ENCODE data around the gene CACNB1.

The CACNB1 gene

DNA sequence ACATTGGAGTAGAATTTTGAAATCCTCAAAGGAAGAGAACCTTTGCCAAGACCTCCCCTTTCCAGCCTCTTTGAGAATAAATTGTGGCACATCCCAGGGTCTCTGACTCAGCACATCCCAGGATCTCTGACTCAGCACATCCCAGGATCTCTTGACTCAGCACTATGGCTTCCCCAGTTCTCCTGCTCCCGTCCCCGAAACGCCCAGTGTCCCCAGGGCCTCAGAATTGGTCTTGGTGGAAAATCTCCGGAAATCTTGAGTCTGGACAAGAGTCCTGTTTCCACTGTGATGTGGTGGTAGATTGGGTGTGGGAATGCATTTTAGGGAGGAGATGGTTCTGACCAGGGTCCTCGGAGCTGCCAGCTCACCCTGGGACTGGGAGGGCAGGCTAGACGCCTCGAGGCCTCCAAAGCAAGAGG, 65.3 kb downstream of the CACNB1 start:
- TF ChIP-seq TCF4 (CRISPR knock-in tag; IDR thresholded peaks at IDR 0.05; ENCODE audit: borderline replicate concordance) (no peak), ISL1 (CRISPR knock-in tag; IDR thresholded peaks at IDR 0.05) (no peak), RARB (CRISPR knock-in tag; IDR thresholded peaks at IDR 0.05) (no peak), CSDC2 (CRISPR knock-in tag; IDR thresholded peaks at IDR 0.05) (no peak), PPARA (CRISPR knock-in tag; IDR thresholded peaks at IDR 0.05; ENCODE audit: borderline replicate concordance) (no peak), ESRRG (CRISPR knock-in tag; IDR thresholded peaks at IDR 0.05) (no peak), ZC3H10 (CRISPR knock-in tag; IDR thresholded peaks at IDR 0.05) (no peak), ARNTL (CRISPR knock-in tag; IDR thresholded peaks at IDR 0.05; ENCODE audit: borderline replicate concordance, low read depth) (no peak), OSR1 (CRISPR knock-in tag; IDR thresholded peaks at IDR 0.05) (no peak), ZNF70 (CRISPR knock-in tag; IDR thresholded peaks at IDR 0.05) (no peak), ZNF565 (CRISPR knock-in tag; conservative IDR thresholded peaks at IDR 0.05; ENCODE audit: low read depth) (no peak), ZFP3 (CRISPR knock-in tag; IDR thresholded peaks at IDR 0.05) (no peak), ZFP30 (CRISPR knock-in tag; IDR thresholded peaks at IDR 0.05) (no peak), CSRNP3 (CRISPR knock-in tag; IDR thresholded peaks at IDR 0.05) (no peak), GLIS3 (CRISPR knock-in tag; IDR thresholded peaks at IDR 0.05) (no peak), TOX (CRISPR knock-in tag; IDR thresholded peaks at IDR 0.05; ENCODE audit: borderline replicate concordance) (no peak), SNAI2 (CRISPR knock-in tag; IDR thresholded peaks at IDR 0.05) (no peak)
- TF ChIP-seq, protein P1, sequence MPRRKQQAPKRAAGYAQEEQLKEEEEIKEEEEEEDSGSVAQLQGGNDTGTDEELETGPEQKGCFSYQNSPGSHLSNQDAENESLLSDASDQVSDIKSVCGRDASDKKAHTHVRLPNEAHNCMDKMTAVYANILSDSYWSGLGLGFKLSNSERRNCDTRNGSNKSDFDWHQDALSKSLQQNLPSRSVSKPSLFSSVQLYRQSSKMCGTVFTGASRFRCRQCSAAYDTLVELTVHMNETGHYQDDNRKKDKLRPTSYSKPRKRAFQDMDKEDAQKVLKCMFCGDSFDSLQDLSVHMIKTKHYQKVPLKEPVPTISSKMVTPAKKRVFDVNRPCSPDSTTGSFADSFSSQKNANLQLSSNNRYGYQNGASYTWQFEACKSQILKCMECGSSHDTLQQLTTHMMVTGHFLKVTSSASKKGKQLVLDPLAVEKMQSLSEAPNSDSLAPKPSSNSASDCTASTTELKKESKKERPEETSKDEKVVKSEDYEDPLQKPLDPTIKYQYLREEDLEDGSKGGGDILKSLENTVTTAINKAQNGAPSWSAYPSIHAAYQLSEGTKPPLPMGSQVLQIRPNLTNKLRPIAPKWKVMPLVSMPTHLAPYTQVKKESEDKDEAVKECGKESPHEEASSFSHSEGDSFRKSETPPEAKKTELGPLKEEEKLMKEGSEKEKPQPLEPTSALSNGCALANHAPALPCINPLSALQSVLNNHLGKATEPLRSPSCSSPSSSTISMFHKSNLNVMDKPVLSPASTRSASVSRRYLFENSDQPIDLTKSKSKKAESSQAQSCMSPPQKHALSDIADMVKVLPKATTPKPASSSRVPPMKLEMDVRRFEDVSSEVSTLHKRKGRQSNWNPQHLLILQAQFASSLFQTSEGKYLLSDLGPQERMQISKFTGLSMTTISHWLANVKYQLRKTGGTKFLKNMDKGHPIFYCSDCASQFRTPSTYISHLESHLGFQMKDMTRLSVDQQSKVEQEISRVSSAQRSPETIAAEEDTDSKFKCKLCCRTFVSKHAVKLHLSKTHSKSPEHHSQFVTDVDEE (CRISPR knock-in tag; IDR thresholded peaks at IDR 0.05) = no peak
- TF ChIP-seq, protein P2, sequence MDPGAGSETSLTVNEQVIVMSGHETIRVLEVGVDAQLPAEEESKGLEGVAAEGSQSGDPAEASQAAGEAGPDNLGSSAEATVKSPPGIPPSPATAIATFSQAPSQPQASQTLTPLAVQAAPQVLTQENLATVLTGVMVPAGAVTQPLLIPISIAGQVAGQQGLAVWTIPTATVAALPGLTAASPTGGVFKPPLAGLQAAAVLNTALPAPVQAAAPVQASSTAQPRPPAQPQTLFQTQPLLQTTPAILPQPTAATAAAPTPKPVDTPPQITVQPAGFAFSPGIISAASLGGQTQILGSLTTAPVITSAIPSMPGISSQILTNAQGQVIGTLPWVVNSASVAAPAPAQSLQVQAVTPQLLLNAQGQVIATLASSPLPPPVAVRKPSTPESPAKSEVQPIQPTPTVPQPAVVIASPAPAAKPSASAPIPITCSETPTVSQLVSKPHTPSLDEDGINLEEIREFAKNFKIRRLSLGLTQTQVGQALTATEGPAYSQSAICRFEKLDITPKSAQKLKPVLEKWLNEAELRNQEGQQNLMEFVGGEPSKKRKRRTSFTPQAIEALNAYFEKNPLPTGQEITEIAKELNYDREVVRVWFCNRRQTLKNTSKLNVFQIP (CRISPR knock-in tag; IDR thresholded peaks at IDR 0.05; ENCODE audit: borderline replicate concordance, low read depth) = no peak
- peak; percentile 54; the same call in 2 of the 3 replicates for ATAC-seq

DNA sequence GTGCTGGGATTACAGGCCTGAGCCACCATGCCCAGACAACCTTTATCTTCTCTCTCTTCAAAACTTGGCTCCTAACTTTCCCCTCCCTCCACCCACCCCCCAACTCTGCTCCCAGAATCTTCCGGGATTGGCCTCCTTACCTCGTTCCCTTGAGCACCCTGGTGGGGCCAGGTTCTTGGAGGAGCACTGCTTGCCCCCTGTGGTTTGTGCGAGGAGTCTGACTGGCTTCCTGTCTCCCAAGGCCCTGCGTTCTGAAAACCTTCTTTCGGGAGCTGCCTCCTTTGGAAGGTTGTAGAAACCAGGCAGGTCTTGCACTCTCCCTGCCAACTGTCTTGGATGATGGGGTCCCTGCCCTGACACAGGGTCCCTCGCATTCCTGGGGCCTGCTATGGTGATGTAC, 65.9 kb downstream of the CACNB1 start:
- TF ChIP-seq ZFP3 (CRISPR knock-in tag; IDR thresholded peaks at IDR 0.05) = no peak
- TF ChIP-seq CREB5 (CRISPR knock-in tag; IDR thresholded peaks at IDR 0.05; ENCODE audit: low read depth) = no peak
- no peak for TF ChIP-seq PPARA (CRISPR knock-in tag; IDR thresholded peaks at IDR 0.05; ENCODE audit: borderline replicate concordance)
- no peak for TF ChIP-seq ZC3H10 (CRISPR knock-in tag; IDR thresholded peaks at IDR 0.05)
- no peak for TF ChIP-seq ESRRG (CRISPR knock-in tag; IDR thresholded peaks at IDR 0.05)
- TF ChIP-seq, protein P3, sequence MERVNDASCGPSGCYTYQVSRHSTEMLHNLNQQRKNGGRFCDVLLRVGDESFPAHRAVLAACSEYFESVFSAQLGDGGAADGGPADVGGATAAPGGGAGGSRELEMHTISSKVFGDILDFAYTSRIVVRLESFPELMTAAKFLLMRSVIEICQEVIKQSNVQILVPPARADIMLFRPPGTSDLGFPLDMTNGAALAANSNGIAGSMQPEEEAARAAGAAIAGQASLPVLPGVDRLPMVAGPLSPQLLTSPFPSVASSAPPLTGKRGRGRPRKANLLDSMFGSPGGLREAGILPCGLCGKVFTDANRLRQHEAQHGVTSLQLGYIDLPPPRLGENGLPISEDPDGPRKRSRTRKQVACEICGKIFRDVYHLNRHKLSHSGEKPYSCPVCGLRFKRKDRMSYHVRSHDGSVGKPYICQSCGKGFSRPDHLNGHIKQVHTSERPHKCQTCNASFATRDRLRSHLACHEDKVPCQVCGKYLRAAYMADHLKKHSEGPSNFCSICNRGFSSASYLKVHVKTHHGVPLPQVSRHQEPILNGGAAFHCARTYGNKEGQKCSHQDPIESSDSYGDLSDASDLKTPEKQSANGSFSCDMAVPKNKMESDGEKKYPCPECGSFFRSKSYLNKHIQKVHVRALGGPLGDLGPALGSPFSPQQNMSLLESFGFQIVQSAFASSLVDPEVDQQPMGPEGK (CRISPR knock-in tag; IDR thresholded peaks at IDR 0.05; ENCODE audit: borderline replicate concordance) = no peak
- no peak for TF ChIP-seq CSDC2 (CRISPR knock-in tag; IDR thresholded peaks at IDR 0.05)
- no peak for TF ChIP-seq TCF4 (CRISPR knock-in tag; IDR thresholded peaks at IDR 0.05; ENCODE audit: borderline replicate concordance)
- TF ChIP-seq ZNF565 (CRISPR knock-in tag; conservative IDR thresholded peaks at IDR 0.05; ENCODE audit: low read depth) = no peak
- TF ChIP-seq, protein P2 (CRISPR knock-in tag; IDR thresholded peaks at IDR 0.05; ENCODE audit: borderline replicate concordance, low read depth) = no peak
- TF ChIP-seq ZNF8 (CRISPR knock-in tag; IDR thresholded peaks at IDR 0.05) = no peak
- no peak for TF ChIP-seq TOX (CRISPR knock-in tag; IDR thresholded peaks at IDR 0.05; ENCODE audit: borderline replicate concordance)
- TF ChIP-seq SNAI2 (CRISPR knock-in tag; IDR thresholded peaks at IDR 0.05) = no peak
- TF ChIP-seq ISL1 (CRISPR knock-in tag; IDR thresholded peaks at IDR 0.05) = no peak
- no peak for ATAC-seq

Measured in SK-N-SH treated with all-trans-retinoic acid at 6 μM for 48 hours (cell line).